ENCODE data around the gene MYO15B. TPM values are rescaled to one million over a fixed set of nuclear protein-coding genes. Genes with fewer than 3 reads are reported as not detected.

MYO15B gene
- total RNA-seq, 1 experiment from 2014 or later: 58.4 TPM

- CTCF ChIA-PET: no interaction called here
- H3K27ac Mint-ChIP-seq (ENCODE audit: unreplicated experiment): peak overlapping the region; percentile 17
- intact Hi-C loops (cut with micrococcal nuclease; ENCODE audit: unreplicated experiment): loop anchor here (5.0 kb wide), 1 partner anchor 222 kb away; no protein-coding TSS in a partner anchor
These were observed 62.1 kb downstream of the MYO15B start for GRCh38 chr17:75649687-75650086.

GRCh38 chr17:75650874-75651273 lies 63.3 kb downstream of the MYO15B start:
- TF ChIP-seq CTCF (IDR thresholded peaks at IDR 0.05; ENCODE audit: unreplicated experiment): no peak
- no peaks in the 10 kb centered on the region for H3K27me3 Mint-ChIP-seq (ENCODE audit: unreplicated experiment)
- no peak overlapping the region for H3K27ac Mint-ChIP-seq (ENCODE audit: unreplicated experiment)
- peaks cover 10% of the 10 kb centered on the region for H3K4me1 Mint-ChIP-seq (ENCODE audit: low read depth, unreplicated experiment)
- H3K36me3 Mint-ChIP-seq (ENCODE audit: insufficient read depth, unreplicated experiment): peaks cover 43% of the 10 kb centered on the region
- no TSS peak for BruUV-seq (replicated peaks)
- DNase-seq: no peak
- H3K4me3 Mint-ChIP-seq (ENCODE audit: low read depth, unreplicated experiment): no peak overlapping the region
- intact Hi-C loops (cut with micrococcal nuclease; ENCODE audit: unreplicated experiment): loop anchor here (5.0 kb wide), 1 partner anchor 224 kb away; no protein-coding TSS in a partner anchor
- no peaks in the 10 kb centered on the region for H3K9me3 Mint-ChIP-seq (ENCODE audit: low read depth, unreplicated experiment)
- CTCF ChIA-PET: interaction anchor here (1.7 to 6.7 kb wide), 2 partner anchors 11 to 18 kb away, joined by 5 to 119 read pairs; partner anchors contain the start of gene SMIM5

More at GRCh38 chr17:75649687-75650086, 62.1 kb downstream of the MYO15B start:
- no peak for TF ChIP-seq CTCF (IDR thresholded peaks at IDR 0.05; ENCODE audit: unreplicated experiment)
- no peak overlapping the region for H3K4me3 Mint-ChIP-seq (ENCODE audit: low read depth, unreplicated experiment)
- no peak for DNase-seq
- H3K9me3 Mint-ChIP-seq (ENCODE audit: low read depth, unreplicated experiment): no peaks in the 10 kb centered on the region
- peaks cover 22% of the 10 kb centered on the region for H3K4me1 Mint-ChIP-seq (ENCODE audit: low read depth, unreplicated experiment)
- no peaks in the 10 kb centered on the region for H3K27me3 Mint-ChIP-seq (ENCODE audit: unreplicated experiment)
- H3K36me3 Mint-ChIP-seq (ENCODE audit: insufficient read depth, unreplicated experiment): peaks cover 48% of the 10 kb centered on the region
- BruUV-seq (replicated peaks): no TSS peak

GRCh38 chr17:75652341-75652740 lies 64.7 kb downstream of the MYO15B start:
- intact Hi-C loops (cut with micrococcal nuclease; ENCODE audit: unreplicated experiment): loop anchor here (2.0 to 5.0 kb wide), 2 partner anchors 20 to 225 kb away; partner anchors contain the start of gene SMIM5
- BruUV-seq (replicated peaks): no TSS peak
- Mint-ChIP-seq H3K9me3 (ENCODE audit: low read depth, unreplicated experiment) (no peaks in the 10 kb centered on the region), H3K27ac (ENCODE audit: unreplicated experiment) (no peak overlapping the region), H3K36me3 (ENCODE audit: insufficient read depth, unreplicated experiment) (peaks cover 46% of the 10 kb centered on the region), H3K27me3 (ENCODE audit: unreplicated experiment) (no peaks in the 10 kb centered on the region), H3K4me3 (ENCODE audit: low read depth, unreplicated experiment) (no peak overlapping the region), H3K4me1 (ENCODE audit: low read depth, unreplicated experiment) (no peaks in the 10 kb centered on the region)
- DNase-seq: no peak
- CTCF ChIA-PET: interaction anchor here (1.1 to 6.7 kb wide), 5 partner anchors 10 to 51 kb away, joined by 3 to 119 read pairs (median 5); partner anchors contain the start of gene SMIM5
- TF ChIP-seq CTCF (IDR thresholded peaks at IDR 0.05; ENCODE audit: unreplicated experiment): no peak

GRCh38 chr17:75652934-75653549 lies 65.4 kb downstream of the MYO15B start:
- Mint-ChIP-seq H3K4me1 (ENCODE audit: low read depth, unreplicated experiment) (no peaks in the 10 kb centered on the region), H3K36me3 (ENCODE audit: insufficient read depth, unreplicated experiment) (peaks cover 43% of the 10 kb centered on the region), H3K27me3 (ENCODE audit: unreplicated experiment) (no peaks in the 10 kb centered on the region), H3K27ac (ENCODE audit: unreplicated experiment) (no peak overlapping the region), H3K4me3 (ENCODE audit: low read depth, unreplicated experiment) (no peak overlapping the region), H3K9me3 (ENCODE audit: low read depth, unreplicated experiment) (no peaks in the 10 kb centered on the region)
- CTCF ChIA-PET: interaction anchor here (0.8 to 6.7 kb wide), 5 partner anchors 11 to 52 kb away, joined by 3 to 119 read pairs (median 4); partner anchors contain the start of gene SMIM5
- DNase-seq: peak; percentile 63
- peak; percentile 87 for TF ChIP-seq CTCF (IDR thresholded peaks at IDR 0.05; ENCODE audit: unreplicated experiment)
- intact Hi-C loops (cut with micrococcal nuclease; ENCODE audit: unreplicated experiment): loop anchor here (2.0 to 5.0 kb wide), 2 partner anchors 20 to 226 kb away; partner anchors contain the start of gene SMIM5
- no TSS peak for BruUV-seq (replicated peaks)

Measured in Calu3 (cell line).